ENCODE data around the gene PI4KA. TPM values are rescaled to one million over a fixed set of nuclear protein-coding genes. Genes with fewer than 3 reads are reported as not detected.

Gene PI4KA
- total RNA-seq, 2 experiments from 2014 or later: 46.9 to 95.7 TPM

Other genes starting within 250 kb of the PI4KA start
- not detected in 2 replicates for gene SERPIND1, start 84.7 kb downstream of the PI4KA start, total RNA-seq (2014; rRNA removed; shearing (Covaris generic))
- gene SERPIND1, start 84.7 kb downstream of the PI4KA start, total RNA-seq (2022): not detected in 2 replicates
- 9.7 and 12.7 TPM in 2 replicates for gene SNAP29, start 196 bp upstream of the PI4KA start, total RNA-seq (2014; rRNA removed; shearing (Covaris generic))
- gene SNAP29, start 196 bp upstream of the PI4KA start, total RNA-seq (2022): 26.9 and 33.2 TPM in 2 replicates
- 47.5 and 57.7 TPM in 2 replicates for gene CRKL, start 58.6 kb upstream of the PI4KA start, total RNA-seq (2014; rRNA removed; shearing (Covaris generic))
- 70.9 and 73.4 TPM in 2 replicates for gene CRKL, start 58.6 kb upstream of the PI4KA start, total RNA-seq (2022)
- gene AIFM3, start 108.4 kb upstream of the PI4KA start, total RNA-seq (2014; rRNA removed; shearing (Covaris generic)): 0.47 TPM in 1 of 2 replicates, not detected in the other
- gene AIFM3, start 108.4 kb upstream of the PI4KA start, total RNA-seq (2022): not detected in 2 replicates
- 46.8 and 48.3 TPM in 2 replicates for gene LZTR1, start 123.5 kb upstream of the PI4KA start, total RNA-seq (2014; rRNA removed; shearing (Covaris generic))
- gene LZTR1, start 123.5 kb upstream of the PI4KA start, total RNA-seq (2022): 54.9 and 61.8 TPM in 2 replicates
- gene THAP7, start 143.3 kb upstream of the PI4KA start, total RNA-seq (2014; rRNA removed; shearing (Covaris generic)): 60.4 and 73.0 TPM in 2 replicates
- gene THAP7, start 143.3 kb upstream of the PI4KA start, total RNA-seq (2022): 35.8 and 36.3 TPM in 2 replicates
- gene P2RX6, start 156.4 kb upstream of the PI4KA start, total RNA-seq (2014; rRNA removed; shearing (Covaris generic)): 0.06 TPM in 1 of 2 replicates, not detected in the other
- 0.30 and 0.32 TPM in 2 replicates for gene P2RX6, start 156.4 kb upstream of the PI4KA start, total RNA-seq (2022)
- not detected in 2 replicates for gene SLC7A4, start 173.8 kb upstream of the PI4KA start, total RNA-seq (2014; rRNA removed; shearing (Covaris generic))
- not detected in 2 replicates for gene SLC7A4, start 173.8 kb upstream of the PI4KA start, total RNA-seq (2022)
- not detected in 2 replicates for gene LRRC74B, start 187.1 kb upstream of the PI4KA start, total RNA-seq (2014; rRNA removed; shearing (Covaris generic))
- gene LRRC74B, start 187.1 kb upstream of the PI4KA start, total RNA-seq (2022): not detected in 2 replicates

Measured in OCI-LY7 (cell line).